Hematopoietic multipotent progenitor cell treated with erythropoietin and hydrocortisone succinate and interleukin-3 and kit ligand, for 17 days (in vitro differentiated cells): ENCODE results near the gene ATP10A.

Experiments
- DNase-seq: peaks from one replicate; pipeline ENCODE4 v3.0.0-alpha.2; 2015; ENCODE audit warnings: low spot score

ATP10A gene

GRCh38 chr15:25793354-25794050 lies 69.6 kb downstream of the ATP10A start:
- DNase-seq, result no peak

DNA sequence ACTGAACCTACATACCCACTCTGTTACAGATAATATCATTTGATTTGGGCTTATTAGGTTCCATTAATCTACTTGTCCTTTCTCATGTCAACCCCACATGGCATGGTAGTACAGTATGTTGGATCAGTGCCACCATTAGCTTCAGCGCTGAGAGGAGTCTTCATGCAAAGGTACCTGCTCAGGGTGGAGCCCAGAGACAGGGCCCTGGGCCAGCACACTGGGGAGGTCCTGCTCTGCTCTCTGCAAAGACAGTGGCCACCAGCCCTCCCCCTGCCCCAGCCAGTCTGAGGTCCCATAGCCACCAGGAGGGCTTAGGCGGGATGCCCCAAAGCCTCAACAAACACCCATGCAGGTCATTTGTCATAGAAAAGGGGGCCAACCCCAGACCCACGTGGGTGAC lies 71.0 kb downstream of the ATP10A start:
- no peak for DNase-seq

GRCh38 chr15:25790000-25790660 lies 73.0 kb downstream of the ATP10A start:
- DNase-seq, result no peak

GRCh38 chr15:25789616-25789999 lies 73.5 kb downstream of the ATP10A start:
- DNase-seq, result no peak

- no peak for DNase-seq
These were observed 73.9 kb downstream of the ATP10A start for GRCh38 chr15:25789211-25789610.

- DNase-seq, result no peak
These were observed 75.1 kb downstream of the ATP10A start for GRCh38 chr15:25787855-25788520.

- no peak for DNase-seq
These were observed 75.7 kb downstream of the ATP10A start for GRCh38 chr15:25787381-25787780.

DNA sequence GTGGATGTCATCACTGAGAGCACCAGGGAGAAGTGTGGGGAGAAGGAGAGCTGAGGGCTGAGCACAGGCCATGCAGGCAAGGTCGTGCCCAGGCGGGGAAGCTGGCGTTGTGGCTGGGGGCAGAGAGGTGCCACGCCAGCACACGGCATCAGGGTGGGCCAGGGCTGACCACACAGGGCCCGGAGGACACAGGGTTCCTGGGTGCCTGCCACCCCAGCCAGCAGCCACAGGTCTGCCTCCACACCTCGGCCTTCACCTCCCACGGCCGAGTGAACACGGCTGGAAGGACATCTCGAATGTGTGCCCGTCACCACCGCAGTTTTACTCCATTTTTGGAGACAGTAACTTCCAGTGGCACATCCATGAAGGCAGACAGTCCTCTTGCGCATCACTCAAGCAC lies 77.1 kb downstream of the ATP10A start:
- DNase-seq, result no peak

GRCh38 chr15:25785641-25786025 lies 77.5 kb downstream of the ATP10A start:
- DNase-seq, result no peak

DNA sequence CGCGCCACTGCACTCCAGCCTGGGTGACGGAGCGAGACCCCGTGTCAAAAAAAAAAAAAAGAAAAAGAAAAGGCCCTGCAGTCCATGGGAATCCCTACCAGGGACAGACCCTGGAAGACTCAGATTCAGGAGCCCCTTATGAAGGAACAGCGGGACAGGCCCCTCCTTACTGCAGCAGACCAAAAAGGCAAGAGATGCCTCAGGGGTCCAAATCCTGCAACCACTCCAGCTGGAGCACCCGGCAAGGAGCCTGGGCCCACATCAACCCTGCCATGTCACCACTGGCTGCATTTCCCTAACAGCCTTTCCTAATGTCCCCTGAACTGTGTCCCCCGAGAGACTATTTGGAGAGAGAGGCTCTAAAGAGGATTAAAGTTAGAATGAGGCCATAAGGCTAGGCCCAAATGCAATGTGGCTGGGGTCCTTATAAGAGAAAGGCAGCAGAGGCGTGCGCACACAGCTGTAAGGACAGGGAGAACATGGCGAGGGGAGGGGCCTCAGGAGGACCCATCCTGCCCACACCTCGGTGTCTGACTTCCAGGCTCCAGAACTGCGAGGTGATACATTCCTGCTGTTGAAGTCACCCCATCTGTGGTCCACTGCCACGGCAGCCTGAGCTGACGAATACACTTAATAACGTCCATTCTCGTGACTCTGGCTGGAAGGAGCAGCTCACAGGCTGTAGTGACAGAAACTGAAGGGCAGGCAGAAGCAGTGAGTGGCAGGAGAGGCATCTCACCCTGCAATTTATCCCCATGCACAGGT lies 78.1 kb downstream of the ATP10A start:
- DNase-seq, result no peak

DNA sequence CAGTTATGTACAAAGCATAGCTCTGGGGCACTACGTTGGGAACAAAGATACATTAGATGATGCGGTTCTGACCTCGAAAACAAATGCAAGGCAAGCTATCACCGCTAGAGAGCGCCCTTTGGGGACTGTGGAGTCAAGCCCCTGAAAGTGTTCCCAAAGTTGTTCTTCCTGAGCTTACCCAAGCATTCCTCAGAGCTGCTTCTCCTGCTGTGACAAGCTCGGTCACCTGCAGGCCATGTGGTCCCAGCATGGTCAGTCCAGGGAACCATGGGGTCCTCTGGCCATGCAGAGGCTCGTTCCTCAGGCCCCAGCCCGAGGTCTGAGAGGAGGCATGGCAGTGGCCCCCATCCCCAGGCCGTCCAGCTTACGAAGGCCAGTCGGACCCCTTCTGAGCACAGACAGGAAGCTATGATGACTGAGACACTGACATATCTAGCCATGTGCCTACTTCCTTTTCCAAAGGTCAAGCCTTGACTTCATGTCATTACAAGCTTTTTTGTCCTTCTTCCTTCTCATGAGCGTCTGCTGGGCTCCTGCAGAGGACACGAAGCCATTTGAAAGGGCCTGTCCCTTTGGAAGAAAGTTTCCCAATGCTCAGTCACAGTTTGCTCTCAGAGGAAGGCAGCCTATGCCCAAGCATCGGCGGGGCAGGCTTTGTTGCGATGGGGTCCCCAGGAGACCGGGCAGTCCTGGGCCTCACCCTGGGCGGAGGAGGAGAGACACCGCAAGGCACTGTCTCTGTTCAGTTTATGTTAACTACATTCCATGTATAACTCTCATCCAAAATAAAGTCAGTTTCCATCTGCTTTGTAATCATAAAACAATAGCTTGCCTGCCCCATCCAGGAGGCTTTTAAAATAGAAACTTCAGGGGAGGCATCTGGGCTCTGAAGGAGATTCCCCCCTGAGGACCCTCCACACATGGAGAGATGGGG lies 79.3 kb downstream of the ATP10A start:
- DNase-seq, result no peak

DNA sequence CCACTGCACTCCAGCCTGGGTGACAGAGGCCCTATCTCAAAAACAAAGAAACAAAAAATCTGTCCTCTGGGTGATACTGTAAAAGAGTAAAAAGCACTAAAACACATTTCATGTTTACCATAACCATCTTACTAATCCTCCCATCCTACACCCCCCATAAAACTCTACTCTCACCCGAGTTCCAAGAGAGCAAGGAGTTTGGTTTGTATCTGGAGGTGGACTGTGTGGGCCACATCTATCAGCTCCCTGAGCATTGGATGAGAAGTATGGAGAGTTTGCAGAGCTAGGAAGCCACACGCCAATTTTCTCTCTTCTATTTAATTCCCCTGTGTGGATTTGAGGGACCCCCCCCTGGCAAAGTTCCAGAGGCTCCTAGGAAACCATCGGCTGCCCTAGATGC lies 80.0 kb downstream of the ATP10A start:
- no peak for DNase-seq

- DNase-seq, result no peak
These were observed 82.5 kb downstream of the ATP10A start for GRCh38 chr15:25780479-25781255.

GRCh38 chr15:25778161-25778560 lies 85.0 kb downstream of the ATP10A start:
- no peak for DNase-seq

DNA sequence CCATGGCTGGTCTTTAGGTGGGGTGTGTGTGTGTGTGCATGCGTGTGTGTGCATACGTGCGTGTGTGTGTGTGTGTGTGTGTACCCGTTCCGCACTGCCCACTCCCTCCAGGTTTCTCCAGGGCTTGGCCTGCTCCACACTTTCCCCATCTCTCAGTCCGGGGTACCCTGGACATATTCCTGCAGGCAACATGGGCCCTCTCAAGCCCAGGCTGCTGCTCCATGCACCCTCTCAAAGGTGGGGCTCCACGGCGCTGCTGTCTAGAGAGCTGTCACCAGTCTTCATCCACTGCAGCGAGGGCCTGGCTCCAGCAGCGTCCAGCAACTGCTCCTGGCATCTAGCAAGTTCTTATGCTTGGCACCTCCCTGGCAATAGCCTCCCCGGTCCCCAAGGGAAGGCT lies 86.1 kb downstream of the ATP10A start:
- no peak for DNase-seq

GRCh38 chr15:25776071-25776746 lies 86.9 kb downstream of the ATP10A start:
- DNase-seq, result no peak

DNA sequence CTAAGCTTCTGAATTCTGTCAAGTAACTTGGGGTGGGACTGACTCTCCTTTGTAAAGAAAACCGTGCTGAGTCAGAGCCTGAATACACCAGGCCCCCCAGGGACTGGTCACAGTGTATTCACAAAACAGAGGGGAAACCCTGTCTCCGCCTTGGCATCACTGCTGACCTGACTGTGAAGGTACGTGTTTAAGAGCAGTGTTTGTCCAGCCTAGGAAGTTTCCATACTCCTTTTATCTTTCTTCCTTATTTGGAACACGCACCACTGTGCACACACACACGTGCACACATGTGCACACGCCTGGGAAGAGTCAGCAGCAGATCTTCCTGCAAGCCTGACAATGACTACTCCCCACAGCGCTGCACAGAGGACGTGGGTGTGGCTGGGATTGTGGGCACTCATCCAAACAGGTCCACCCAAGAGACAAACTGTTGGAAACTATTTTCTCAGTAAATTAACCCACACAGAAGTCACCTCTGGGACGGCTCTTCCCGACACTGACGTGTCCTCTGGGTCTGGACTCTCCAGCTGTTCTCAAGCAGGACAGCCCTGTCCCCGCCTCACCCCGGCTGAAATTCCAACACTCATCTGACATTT lies 87.7 kb downstream of the ATP10A start:
- no peak for DNase-seq

DNA sequence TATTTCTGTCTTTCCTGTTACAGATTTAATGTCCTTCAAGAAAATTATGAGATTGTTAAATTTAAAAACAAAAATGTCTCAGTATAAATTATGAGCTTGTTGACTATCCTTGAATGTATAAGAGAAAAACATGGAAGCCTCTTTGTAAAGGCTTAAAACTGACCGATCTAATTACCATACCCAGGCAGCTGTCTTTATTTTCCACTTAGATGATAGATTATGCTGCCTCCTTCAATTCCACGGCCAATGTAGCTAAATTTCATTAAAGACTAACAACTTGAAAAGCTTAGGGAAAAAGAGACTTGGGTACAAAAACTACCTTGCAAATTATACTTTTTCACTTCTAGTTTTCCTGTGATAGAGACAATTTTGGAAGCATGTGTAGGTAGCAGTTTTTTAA lies 88.3 kb downstream of the ATP10A start:
- DNase-seq, result no peak

- no peak for DNase-seq
These were observed 89.9 kb downstream of the ATP10A start for GRCh38 chr15:25773248-25773647.

GRCh38 chr15:25772500-25772899 lies 90.6 kb downstream of the ATP10A start:
- no peak for DNase-seq
